CD14-positive monocyte (primary cell): ENCODE results near the gene LENG9. TPM values are rescaled to one million over a fixed set of nuclear protein-coding genes. Genes with fewer than 3 reads are reported as not detected.
"Not testable (repeated sequence)": the region's sequence is repeated elsewhere in the genome, so short reads cannot be mapped to it uniquely, and the experiment has no call there.

Source experiments
- DNase-seq, 3 donors: peaks; one replicate each; pipeline ENCODE4 v3.0.0-alpha.2; 2011 to 2022
- H2AFZ ChIP-seq: 2 replicates; pipeline ENCODE4 v1.6.0; 2012; ENCODE audit warnings: mild to moderate bottlenecking, low read depth, low read length, inconsistent platforms; ENCODE audit not compliant: insufficient read depth, poor library complexity, severe bottlenecking
- H3K27ac ChIP-seq, 2 donors: 1 replicate in 1 of 2; 2 replicates in 1 of 2; pipeline ENCODE4 v1.5.1; 2012 to 2013; ENCODE audit warnings: low read length in 2 of 2, control low read depth in 1 of 2, inconsistent platforms in 1 of 2, low read depth in 1 of 2, mild to moderate bottlenecking in 1 of 2
- H3K27me3 ChIP-seq, 2 donors: one replicate each; pipeline versions ENCODE4 v1.6.0 to v1.6.1; 2011 to 2013; ENCODE audit warnings: low read length in 2 of 2; ENCODE audit not compliant: control insufficient read depth in 2 of 2, insufficient read depth in 2 of 2
- H3K36me3 ChIP-seq, 2 donors: replicated peaks in 1 of 2; 1 replicate in 1 of 2; 2 replicates in 1 of 2; pipeline versions ENCODE4 v1.5.1 to v1.6.1; 2012 to 2013; ENCODE audit warnings: low read length in 2 of 2, control low read depth in 1 of 2, inconsistent platforms in 1 of 2, mild to moderate bottlenecking in 1 of 2; ENCODE audit not compliant: insufficient read depth in 2 of 2, control insufficient read depth in 1 of 2
- H3K4me1 ChIP-seq, 2 donors: 1 replicate in 1 of 2; 2 replicates in 1 of 2; pipeline versions ENCODE4 v1.5.1 to v1.6.1; 2012 to 2013; ENCODE audit warnings: low read length in 2 of 2, control low read depth in 1 of 2, inconsistent platforms in 1 of 2, mild to moderate bottlenecking in 1 of 2, moderate library complexity in 1 of 2; ENCODE audit not compliant: insufficient read depth in 2 of 2, control insufficient read depth in 1 of 2
- H3K4me2 ChIP-seq: replicated peaks from 2 replicates; pipeline ENCODE3; 2012; ENCODE audit warnings: low read length, moderate library complexity, mild to moderate bottlenecking; ENCODE audit not compliant: poor library complexity, severe bottlenecking; ENCODE audit errors: extremely low read depth
- H3K4me3 ChIP-seq, 3 experiments: fragments of 200-600 bp in 1 of 3; sonication (generic) in 1 of 3; replicated peaks in 1 of 3; 1 replicate in 2 of 3; 2 replicates in 1 of 3; pipeline ENCODE4 v1.5.1; 2011 to 2013; ENCODE audit warnings: low read length in 3 of 3, mild to moderate bottlenecking in 3 of 3, control low read depth in 2 of 3, low read depth in 2 of 3, inconsistent platforms in 1 of 3, moderate library complexity in 1 of 3
- H3K79me2 ChIP-seq: 2 replicates; pipeline ENCODE4 v1.6.0; 2012; ENCODE audit warnings: mild to moderate bottlenecking, control low read depth, inconsistent platforms, low read length, moderate library complexity; ENCODE audit not compliant: insufficient read depth
- H3K9ac ChIP-seq: 2 replicates; pipeline ENCODE4 v1.6.0; 2017; ENCODE audit warnings: low read length, mild to moderate bottlenecking; ENCODE audit not compliant: insufficient read depth, poor library complexity, severe bottlenecking
- H3K9me3 ChIP-seq, 2 donors: replicated peaks in 1 of 2; 1 replicate in 1 of 2; 2 replicates in 1 of 2; pipeline versions ENCODE4 v1.5.1 to v1.6.1; 2012 to 2013; ENCODE audit warnings: low read length in 2 of 2, control low read depth in 1 of 2; ENCODE audit not compliant: control insufficient read depth in 1 of 2, insufficient read depth in 1 of 2
- H4K20me1 ChIP-seq: 2 replicates; pipeline ENCODE4 v1.6.0; 2012; ENCODE audit warnings: mild to moderate bottlenecking, low read length, control low read depth, moderate library complexity; ENCODE audit not compliant: insufficient read depth
- H3K27ac Mint-ChIP-seq, 7 donors: one replicate each; pipeline ENCODE4 v1.8.0; 2020; ENCODE audit warnings: mild to moderate bottlenecking in 7 of 7, mixed read lengths in 7 of 7, moderate library complexity in 6 of 7, inconsistent platforms in 2 of 7
- H3K27me3 Mint-ChIP-seq, 3 donors: one replicate each; pipeline ENCODE4 v1.8.0; 2021 to 2022; ENCODE audit warnings: low read depth in 3 of 3, mild to moderate bottlenecking in 3 of 3, mixed read lengths in 3 of 3, moderate library complexity in 3 of 3, inconsistent platforms in 1 of 3
- H3K36me3 Mint-ChIP-seq, 2 donors: one replicate each; pipeline ENCODE4 v1.8.0; 2020; ENCODE audit warnings: mixed read lengths in 2 of 2, inconsistent platforms in 1 of 2, mild to moderate bottlenecking in 1 of 2
- H3K4me1 Mint-ChIP-seq: one replicate; pipeline ENCODE4 v1.8.0; 2020; ENCODE audit warnings: mild to moderate bottlenecking, mixed read lengths
- H3K4me3 Mint-ChIP-seq, 2 donors: one replicate each; pipeline ENCODE4 v1.8.0; 2020; ENCODE audit warnings: mild to moderate bottlenecking in 2 of 2, mixed read lengths in 2 of 2, moderate library complexity in 1 of 2
- H3K9me3 Mint-ChIP-seq, 7 donors: one replicate each; pipeline ENCODE4 v1.8.0; 2020 to 2022; ENCODE audit warnings: mixed read lengths in 7 of 7, mild to moderate bottlenecking in 6 of 7, moderate library complexity in 6 of 7, inconsistent platforms in 2 of 7
- CTCF ChIP-seq: fragments of 200-600 bp; IDR thresholded peaks from one replicate; pipeline ENCODE4 v1.8.0; 2022; ENCODE audit warnings: antibody characterized with exemption, mild to moderate bottlenecking
- WGBS: methylation state at CpG from one replicate; pipeline ENCODE4 v1.1.5; 2013; ENCODE audit warnings: missing lambda C conversion rate; ENCODE audit not compliant: insufficient coverage; 5-methylcytosine and 5-hydroxymethylcytosine counted together
- intact Hi-C, 2 donors: fragments of 100-400 bp; cut with micrococcal nuclease; formaldehyde crosslinking; loops; one replicate each; pipeline versions ENCODE4 v1.15.0 to v1.15.1; 2023
- polyA plus RNA-seq, 3 donors: library from polyadenylated mRNA; depleted of rRNA in 1 of 3; unstranded in 2 of 3; stranded (reverse) in 1 of 3; fragments of 300-500 nt in 2 of 3; fragments of >200 nt in 1 of 3; fragmentation: Illumina TruSeq in 2 of 3; gene quantifications; 1 replicate in 2 of 3; 2 replicates in 1 of 3; pipeline ENCODE4 v1.2.3, GENCODE V29; 2012 to 2021

LENG9 gene
- polyA plus RNA-seq, 3 donors: 0.15 to 2.0 TPM; not detected in 1

DNA sequence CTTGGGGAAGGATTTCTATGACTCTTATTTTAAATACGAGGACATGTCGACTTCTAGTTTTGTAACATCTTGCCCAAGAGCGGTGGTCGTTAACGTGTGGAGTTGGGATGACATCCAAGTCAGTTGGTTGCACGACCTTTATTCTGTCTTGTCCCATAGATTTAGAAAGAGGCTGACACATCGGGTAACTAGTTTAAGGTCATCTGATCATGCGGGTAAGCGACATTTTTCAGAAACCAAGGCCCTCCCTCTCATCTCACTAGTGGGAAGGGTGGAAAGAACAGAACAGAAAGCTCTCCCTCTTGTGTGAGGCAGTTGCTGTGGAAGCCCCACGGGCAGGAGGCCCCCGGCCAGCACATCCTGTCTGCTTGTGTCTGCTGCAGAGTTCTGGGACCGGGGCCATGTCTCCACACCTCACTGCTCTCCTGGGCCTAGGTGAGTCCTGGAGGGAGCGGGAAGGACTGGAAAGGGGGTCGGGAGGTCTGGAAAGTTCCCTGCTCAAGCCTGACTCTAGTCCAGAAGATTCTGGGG is 39.0 kb upstream of the LENG9 start, which contains the start of gene LAIR2:
TSS of gene LAIR2 (plus strand) at position 314 of the 531 bp plus-strand sequence. CDS start at position 402, 88 bp downstream.
- peak within 1 kb of the TSS in 1 of 2 donors; percentile 53 for H3K4me3 Mint-ChIP-seq
- DNase-seq: no peak
- H3K27ac ChIP-seq: peak within 1 kb of the TSS in 1 of 2 donors; percentile 67

GRCh38 chr19:54498451-54498772 is 34.8 kb upstream of the LENG9 start:
- H3K4me3 ChIP-seq: not testable (repeated sequence)
- peaks cover 25 to 79% of the 10 kb centered on the region in 2 donors for H3K27me3 ChIP-seq

More for the DNA sequence above, 39.0 kb upstream of the LENG9 start, which contains the start of gene LAIR2:
- H2AFZ ChIP-seq: no peak within 1 kb of the TSS
- H3K4me1 ChIP-seq: peaks cover 4 to 5% of the 10 kb centered on the region in 2 donors
- H3K4me2 ChIP-seq: no peak within 1 kb of the TSS
- Mint-ChIP-seq H3K36me3 (no peaks in the 10 kb centered on the region), H3K9me3 (peaks cover 0 to 10% (median 3%) of the 10 kb centered on the region in 7 donors), H3K27ac (peak within 1 kb of the TSS in 1 of 7 donors; percentile 11), H3K27me3 (peaks cover 58 to 77% (median 58%) of the 10 kb centered on the region in 3 donors), H3K4me1 (peaks cover 11% of the 10 kb centered on the region)
- no peaks in the 10 kb centered on the region for H3K36me3 ChIP-seq
- peaks cover 25 to 69% of the 10 kb centered on the region in 2 donors for H3K27me3 ChIP-seq
- H4K20me1 ChIP-seq: no peaks in the 10 kb centered on the region
- intact Hi-C loops: no loop called here
- H3K4me3 ChIP-seq: peak within 1 kb of the TSS in 2 of 3 experiments; percentile 27 to 34
- H3K9me3 ChIP-seq: no peaks in the 10 kb centered on the region
- peaks cover 4% of the 10 kb centered on the region for H3K79me2 ChIP-seq
- WGBS: 34% methylated on average over 7 of the region's 14 CpGs
- H3K9ac ChIP-seq: no peak within 1 kb of the TSS
- TF ChIP-seq CTCF: no peak

GRCh38 chr19:54497747-54498450 is 34.3 kb upstream of the LENG9 start:
- H3K27ac Mint-ChIP-seq: not testable (repeated sequence)

More at GRCh38 chr19:54498451-54498772, 34.8 kb upstream of the LENG9 start:
- H3K27ac Mint-ChIP-seq, H4K20me1 ChIP-seq, H3K9me3 Mint-ChIP-seq, H3K4me1 ChIP-seq, H3K4me1 Mint-ChIP-seq, H3K79me2 ChIP-seq, H3K9ac ChIP-seq, H3K4me2 ChIP-seq, H3K27ac ChIP-seq, H2AFZ ChIP-seq, H3K36me3 Mint-ChIP-seq, H3K36me3 ChIP-seq, H3K9me3 ChIP-seq: not testable (repeated sequence)
- peak in 1 of 3 donors; percentile 24 for DNase-seq
- peak overlapping the region in 1 of 2 donors; percentile 61 for H3K4me3 Mint-ChIP-seq
- 85% methylated on average over 7 of the region's 9 CpGs for WGBS
- peaks cover 60 to 83% (median 68%) of the 10 kb centered on the region in 3 donors for H3K27me3 Mint-ChIP-seq
- intact Hi-C loops: loop anchor here in 1 of 2 donors (10.0 kb wide), 1 partner anchor 436 kb away; no protein-coding TSS in a partner anchor

More at GRCh38 chr19:54497747-54498450, 34.3 kb upstream of the LENG9 start:
- not testable (repeated sequence) for H3K9ac ChIP-seq, H3K79me2 ChIP-seq, H3K27ac ChIP-seq, H3K36me3 ChIP-seq, H3K36me3 Mint-ChIP-seq, H4K20me1 ChIP-seq, H3K9me3 ChIP-seq, H2AFZ ChIP-seq, H3K4me2 ChIP-seq, H3K4me3 ChIP-seq, H3K4me1 Mint-ChIP-seq, H3K4me1 ChIP-seq, H3K9me3 Mint-ChIP-seq, DNase-seq
- H3K4me3 Mint-ChIP-seq: peak overlapping the region; percentile 20 to 53
- H3K27me3 Mint-ChIP-seq: peaks cover 62 to 83% (median 67%) of the 10 kb centered on the region in 3 donors
- WGBS: 0% methylated on average over 2 of the region's 15 CpGs
- H3K27me3 ChIP-seq: peaks cover 24 to 78% of the 10 kb centered on the region in 2 donors
- intact Hi-C loops: loop anchor here in 1 of 2 donors (10.0 kb wide), 1 partner anchor 437 kb away; no protein-coding TSS in a partner anchor
